GM19438 (cell line): ENCODE data around the gene PCK2.
"Not testable (repeated sequence)": the region's sequence is repeated elsewhere in the genome, so short reads cannot be mapped to it uniquely, and the experiment has no call there.

Source experiments
- ATAC-seq: cut with Tn5 transposase; IDR thresholded peaks from one replicate; pipeline ENCODE4 v1.9.1; 2021; ENCODE audit warnings: low read depth; ENCODE audit not compliant: unreplicated experiment

The PCK2 gene

GRCh38 chr14:24093207-24093900 lies 757 bp upstream of the PCK2 start:
- ATAC-seq, result no peak

- ATAC-seq, result peak; percentile 1
Measured at GRCh38 chr14:24094841-24095270, 745 bp downstream of the PCK2 start.

DNA sequence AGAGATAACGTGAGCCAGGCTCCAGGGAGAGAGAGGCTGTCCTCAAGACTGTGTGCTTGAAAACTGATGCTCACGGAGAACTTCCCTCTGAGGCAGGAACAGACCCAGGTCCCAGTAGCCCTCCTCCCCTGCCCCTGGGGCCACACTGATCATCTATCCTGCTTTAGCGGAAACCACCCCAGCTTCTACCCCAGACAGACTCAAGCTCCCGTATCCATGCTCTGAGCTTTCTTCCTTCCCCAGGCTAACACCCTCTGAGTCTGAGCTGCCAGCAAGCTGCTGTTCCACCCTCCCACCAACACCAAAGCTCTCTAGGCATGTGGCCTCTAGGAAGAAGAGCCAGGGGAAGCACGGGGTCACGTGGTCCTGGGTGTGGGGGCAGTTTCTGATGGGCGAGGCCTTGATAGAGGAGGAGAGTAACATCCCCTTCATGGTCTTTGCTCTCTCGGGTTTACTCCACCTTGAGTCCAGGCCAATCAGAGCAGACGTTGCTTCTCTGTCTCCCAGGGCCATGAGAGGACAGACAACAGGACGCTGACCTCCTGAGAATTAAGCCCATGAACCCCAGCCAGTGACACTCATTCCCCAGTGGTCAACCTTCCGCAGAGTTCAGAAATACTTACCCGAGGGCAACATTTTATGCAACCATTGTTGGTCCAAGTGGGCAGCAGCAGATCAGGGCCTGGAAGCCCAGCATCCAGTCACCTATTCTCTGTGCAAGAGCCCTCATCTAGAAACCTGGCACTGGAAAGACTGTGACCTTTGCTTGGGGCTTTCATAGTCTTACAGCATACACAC lies 1.4 kb downstream of the PCK2 start:
- ATAC-seq, result peak; percentile 60

DNA sequence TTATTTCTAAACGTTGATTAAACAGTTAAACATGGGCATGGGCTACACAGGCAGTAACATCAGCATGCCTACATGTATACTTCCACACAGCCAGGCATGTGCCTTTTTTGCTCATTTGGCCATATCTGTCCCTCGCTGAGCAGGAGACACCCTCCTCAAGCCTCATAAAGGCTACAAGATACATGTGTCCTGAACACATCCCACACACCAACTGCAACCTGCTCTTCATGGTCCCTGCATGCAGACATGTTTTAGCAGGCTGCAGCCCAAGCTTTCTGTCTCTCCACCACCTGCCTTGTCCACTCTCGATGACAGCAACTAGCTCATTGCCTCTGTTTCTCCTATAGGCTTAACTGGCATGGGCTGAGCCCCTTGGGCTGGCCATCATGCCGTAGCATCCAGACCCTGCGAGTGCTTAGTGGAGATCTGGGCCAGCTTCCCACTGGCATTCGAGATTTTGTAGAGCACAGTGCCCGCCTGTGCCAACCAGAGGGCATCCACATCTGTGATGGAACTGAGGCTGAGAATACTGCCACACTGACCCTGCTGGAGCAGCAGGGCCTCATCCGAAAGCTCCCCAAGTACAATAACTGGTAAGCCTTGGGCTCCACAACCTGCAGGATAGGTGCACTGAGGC lies 2.6 kb downstream of the PCK2 start:
- no peak for ATAC-seq

DNA sequence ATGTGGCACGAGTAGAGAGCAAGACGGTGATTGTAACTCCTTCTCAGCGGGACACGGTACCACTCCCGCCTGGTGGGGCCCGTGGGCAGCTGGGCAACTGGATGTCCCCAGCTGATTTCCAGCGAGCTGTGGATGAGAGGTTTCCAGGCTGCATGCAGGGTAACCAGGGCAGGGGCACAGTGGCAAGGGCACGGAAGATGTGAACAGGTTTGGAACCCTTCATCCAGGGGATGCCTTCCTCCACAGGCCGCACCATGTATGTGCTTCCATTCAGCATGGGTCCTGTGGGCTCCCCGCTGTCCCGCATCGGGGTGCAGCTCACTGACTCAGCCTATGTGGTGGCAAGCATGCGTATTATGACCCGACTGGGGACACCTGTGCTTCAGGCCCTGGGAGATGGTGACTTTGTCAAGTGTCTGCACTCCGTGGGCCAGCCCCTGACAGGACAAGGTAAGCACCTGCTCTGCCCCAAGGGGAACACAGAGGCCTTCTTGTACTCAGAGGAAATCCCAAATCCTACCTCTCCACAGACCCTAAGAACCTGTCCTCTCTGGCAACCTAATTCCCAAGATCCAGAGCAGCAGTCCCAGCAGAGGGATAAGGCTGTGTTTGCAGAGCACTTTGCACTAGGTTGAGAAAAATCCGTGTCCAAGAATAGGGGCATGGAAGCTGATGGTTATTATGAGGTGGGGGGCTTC lies 4.3 kb downstream of the PCK2 start:
- no peak for ATAC-seq

DNA sequence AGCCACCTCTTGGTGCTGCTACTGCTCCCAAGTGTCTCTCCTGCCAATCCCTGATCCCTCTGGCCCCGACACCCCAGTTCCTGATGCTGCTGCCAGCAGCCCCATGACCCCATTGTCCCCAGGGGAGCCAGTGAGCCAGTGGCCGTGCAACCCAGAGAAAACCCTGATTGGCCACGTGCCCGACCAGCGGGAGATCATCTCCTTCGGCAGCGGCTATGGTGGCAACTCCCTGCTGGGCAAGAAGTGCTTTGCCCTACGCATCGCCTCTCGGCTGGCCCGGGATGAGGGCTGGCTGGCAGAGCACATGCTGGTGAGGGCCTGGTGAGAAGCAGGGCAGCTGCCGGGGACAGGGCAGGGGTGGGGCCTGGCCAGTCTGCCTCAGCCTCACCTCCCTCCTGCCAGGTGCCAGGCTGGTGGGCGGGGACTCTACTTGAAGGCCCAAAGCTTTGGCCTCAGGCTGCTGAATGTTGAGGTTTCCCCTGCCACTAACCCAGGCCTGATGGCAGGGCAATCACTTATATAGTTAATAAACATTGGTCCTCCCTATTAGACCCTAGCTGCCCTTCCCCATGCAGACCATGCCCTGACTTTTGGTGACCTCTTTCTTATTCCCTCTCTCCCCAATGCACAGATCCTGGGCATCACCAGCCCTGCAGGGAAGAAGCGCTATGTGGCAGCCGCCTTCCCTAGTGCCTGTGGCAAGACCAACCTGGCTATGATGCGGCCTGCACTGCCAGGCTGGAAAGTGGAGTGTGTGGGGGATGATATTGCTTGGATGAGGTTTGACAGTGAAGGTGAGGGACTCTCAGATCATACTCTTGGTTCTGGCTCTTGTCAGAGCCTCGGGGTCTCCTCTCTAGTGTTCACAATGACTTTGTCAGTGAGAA lies 5.1 kb downstream of the PCK2 start:
- no peak for ATAC-seq

- no peak for ATAC-seq
Measured at GRCh38 chr14:24100197-24100981, 6.3 kb downstream of the PCK2 start.

DNA sequence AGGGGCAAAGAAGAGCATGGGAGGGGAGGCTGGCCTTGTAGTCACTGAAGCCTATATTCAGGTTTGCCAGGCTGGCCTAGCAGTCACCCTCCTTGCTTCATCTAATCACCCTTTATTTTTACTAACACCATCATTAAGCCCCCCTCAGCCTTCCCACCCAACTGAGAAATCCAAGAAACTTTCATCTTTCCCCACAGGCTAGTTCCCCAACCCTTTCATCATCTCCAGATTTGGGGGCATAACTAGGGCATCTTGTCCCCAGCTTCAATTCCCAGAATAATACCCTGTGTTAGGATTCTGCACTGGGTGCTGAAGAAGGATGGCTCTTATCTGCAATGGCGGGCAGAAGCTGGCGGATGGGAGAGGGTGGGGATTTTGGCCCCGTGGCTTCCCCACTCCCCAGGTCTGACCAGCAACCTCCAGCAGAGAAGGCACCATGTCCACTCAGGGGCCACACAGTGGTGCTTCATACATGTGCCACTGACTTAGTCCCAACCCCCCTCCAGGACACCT lies 6.9 kb downstream of the PCK2 start:
- ATAC-seq, result no peak

GRCh38 chr14:24102357-24103048 lies 8.4 kb downstream of the PCK2 start:
- ATAC-seq, result no peak

- no peak for ATAC-seq
Measured at GRCh38 chr14:24103451-24103850, 9.3 kb downstream of the PCK2 start.

GRCh38 chr14:24105609-24106239 lies 11.6 kb downstream of the PCK2 start:
- not testable (repeated sequence) for ATAC-seq

GRCh38 chr14:24106672-24107271 lies 12.7 kb downstream of the PCK2 start:
- ATAC-seq, result no peak

DNA sequence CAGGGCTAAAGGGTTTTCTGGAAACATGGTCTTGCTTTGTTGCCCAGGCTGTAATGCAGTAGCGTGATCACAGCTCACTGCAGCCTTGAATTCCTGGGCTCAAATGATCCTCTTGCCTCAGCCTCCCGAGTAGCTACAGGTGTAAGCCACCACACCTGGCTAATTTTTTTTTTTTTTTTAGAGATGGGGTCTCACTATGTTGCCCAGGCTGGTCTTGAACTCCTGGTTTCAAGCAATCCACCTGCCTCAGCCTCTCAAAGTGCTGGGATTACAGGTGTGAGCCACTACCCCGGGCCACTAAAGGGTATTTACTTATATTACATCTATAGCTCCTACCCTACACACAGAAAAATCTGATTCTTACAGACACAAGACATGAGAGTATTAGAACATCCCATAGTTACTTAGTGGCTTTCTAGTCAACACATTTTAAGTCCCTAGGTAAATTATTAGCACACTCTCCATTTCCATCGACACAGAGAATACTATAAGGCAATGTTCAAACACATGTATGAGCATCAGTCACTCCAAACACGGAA lies 14.3 kb downstream of the PCK2 start:
- peak; percentile 27 for ATAC-seq

GRCh38 chr14:24110060-24110459 lies 15.9 kb downstream of the PCK2 start:
- no peak for ATAC-seq

DNA sequence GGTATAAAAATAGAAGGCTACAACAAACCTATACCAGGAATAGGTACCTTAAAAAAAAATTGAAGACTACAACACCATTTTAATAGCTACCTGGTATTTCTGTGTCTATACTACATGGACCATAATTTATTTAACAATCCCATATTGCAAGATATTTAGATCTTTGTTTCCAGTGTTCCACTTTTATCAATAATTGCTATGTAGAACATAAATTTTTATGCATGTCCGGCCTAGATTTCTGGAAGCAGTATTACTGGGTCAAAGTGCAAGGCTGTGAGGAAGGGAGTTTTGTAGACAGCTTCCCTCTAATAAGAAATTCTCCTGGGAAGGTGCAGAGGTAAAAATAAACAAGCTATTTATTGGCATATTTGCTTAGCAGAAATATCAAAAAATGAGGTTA lies 16.4 kb downstream of the PCK2 start:
- no peak for ATAC-seq

DNA sequence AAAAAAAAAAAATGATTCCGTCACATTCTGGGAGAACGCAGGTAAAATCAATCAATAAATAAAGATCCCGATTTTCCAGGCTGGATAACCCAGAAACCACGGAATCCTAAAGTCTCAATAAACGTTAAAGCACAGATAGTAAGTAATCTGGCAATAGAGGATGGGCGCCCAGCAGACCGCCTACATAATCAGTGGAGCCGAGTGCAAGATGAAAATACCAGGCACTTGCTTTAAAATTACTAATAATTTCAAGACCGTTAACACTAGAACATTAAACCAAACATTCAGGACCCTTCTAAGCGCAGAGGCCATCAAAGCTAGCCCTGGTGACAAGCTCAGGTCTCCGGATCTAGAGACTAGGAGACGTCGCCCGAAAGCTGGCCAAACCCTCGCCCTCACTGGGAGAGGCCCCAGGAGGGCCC lies 19.3 kb downstream of the PCK2 start:
- ATAC-seq, result no peak

DNA sequence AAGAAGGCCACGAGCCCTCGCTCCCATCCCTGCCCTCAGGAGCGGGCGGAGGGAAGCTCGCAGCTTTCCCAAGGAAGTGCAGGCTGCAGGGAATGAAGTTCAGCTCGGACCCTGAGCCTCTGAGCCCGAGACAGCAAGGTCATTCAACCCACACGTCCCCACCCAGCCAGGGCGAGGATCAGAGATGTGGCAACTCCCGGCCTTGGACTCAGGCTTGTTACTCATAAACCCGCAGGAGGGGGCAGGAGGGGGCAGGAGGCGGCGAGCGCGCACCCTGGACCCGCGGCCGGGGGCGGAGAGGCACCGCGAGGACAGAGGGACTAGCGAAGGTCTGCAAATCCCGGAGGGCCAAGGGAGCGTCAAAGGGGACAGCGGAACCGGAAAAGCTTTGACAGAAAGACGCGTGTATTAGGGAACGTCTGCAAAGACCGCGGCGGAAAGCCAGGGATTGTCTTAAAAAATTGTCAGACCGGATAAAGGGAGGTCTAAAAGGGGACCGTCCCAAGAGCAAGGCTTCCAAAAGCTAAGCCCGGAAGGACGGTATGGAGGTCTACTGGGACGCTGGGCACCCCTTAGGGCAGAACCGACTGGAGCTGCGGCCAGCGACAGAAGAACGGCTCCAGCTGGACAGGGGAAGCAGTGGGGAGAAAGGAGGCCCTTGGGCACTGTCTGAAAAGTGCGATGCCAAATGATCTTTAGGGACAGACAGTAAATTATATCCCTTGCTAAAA lies 19.9 kb downstream of the PCK2 start:
- peak; percentile 22 for ATAC-seq
